Posterior cingulate gyrus (tissue), 11 donors: ENCODE data around the gene ZNF138.
A peak's percentile ranks its signal among the peaks of the same experiment; 100 is the strongest.
"Not testable (repeated sequence)": the region's sequence is repeated elsewhere in the genome, so short reads cannot be mapped to it uniquely, and the experiment has no call there.

ENCODE experiments used
- DNase-seq, 10 donors: peaks; one replicate each; pipeline versions ENCODE4 v3.0.0 to v3.0.0-alpha.2; 2020 to 2021; ENCODE audit warnings: mixed read lengths in 3 of 10
- intact Hi-C: fragments of 100-400 bp; cut with DNase I; formaldehyde crosslinking; loops from one replicate; pipeline ENCODE4 v1.15.1; 2023

ZNF138 gene

GRCh38 chr7:64835856-64836255 lies 41.6 kb downstream of the ZNF138 start:
- intact Hi-C loops, DNase-seq: not testable (repeated sequence)

- intact Hi-C loops, DNase-seq: not testable (repeated sequence)
Measured at GRCh38 chr7:64838051-64838450, 43.8 kb downstream of the ZNF138 start.

- no peak for DNase-seq
- intact Hi-C loops = no loop called here
Measured at GRCh38 chr7:64838691-64839090, 44.5 kb downstream of the ZNF138 start.

GRCh38 chr7:64839910-64840309 lies 45.7 kb downstream of the ZNF138 start:
- intact Hi-C loops = no loop called here
- DNase-seq = no peak

GRCh38 chr7:64849250-64849923 lies 55.2 kb downstream of the ZNF138 start:
- peak in 1 of 10 donors; percentile 28 for DNase-seq
- intact Hi-C loops = no loop called here

GRCh38 chr7:64849924-64850499 lies 55.8 kb downstream of the ZNF138 start:
- no peak for DNase-seq
- intact Hi-C loops = no loop called here

GRCh38 chr7:64853679-64854078 lies 59.5 kb downstream of the ZNF138 start:
- DNase-seq = no peak
- intact Hi-C loops = no loop called here

DNA sequence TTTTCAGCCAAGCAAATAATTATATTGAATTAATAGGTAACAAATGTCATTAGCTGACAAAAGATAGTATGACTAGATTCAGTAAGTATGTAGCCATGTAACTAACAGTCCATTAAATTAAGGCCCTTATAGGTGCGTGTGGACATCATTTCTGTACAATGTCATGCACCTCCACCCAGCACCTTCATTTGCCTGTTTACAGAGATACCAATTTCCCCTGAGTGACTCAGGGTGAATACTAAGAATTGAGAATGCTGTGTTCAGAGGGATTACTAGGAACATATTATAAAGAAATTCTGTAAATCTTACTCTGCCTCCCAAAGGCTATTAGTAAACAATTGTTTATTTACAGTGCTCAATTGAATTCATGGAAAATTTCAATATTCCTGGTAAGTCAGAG lies 60.7 kb downstream of the ZNF138 start:
- DNase-seq = no peak
- intact Hi-C loops = no loop called here

GRCh38 chr7:64863021-64863420 lies 68.8 kb downstream of the ZNF138 start:
- peak in 1 of 10 donors; percentile 66 for DNase-seq
- intact Hi-C loops = no loop called here

DNA sequence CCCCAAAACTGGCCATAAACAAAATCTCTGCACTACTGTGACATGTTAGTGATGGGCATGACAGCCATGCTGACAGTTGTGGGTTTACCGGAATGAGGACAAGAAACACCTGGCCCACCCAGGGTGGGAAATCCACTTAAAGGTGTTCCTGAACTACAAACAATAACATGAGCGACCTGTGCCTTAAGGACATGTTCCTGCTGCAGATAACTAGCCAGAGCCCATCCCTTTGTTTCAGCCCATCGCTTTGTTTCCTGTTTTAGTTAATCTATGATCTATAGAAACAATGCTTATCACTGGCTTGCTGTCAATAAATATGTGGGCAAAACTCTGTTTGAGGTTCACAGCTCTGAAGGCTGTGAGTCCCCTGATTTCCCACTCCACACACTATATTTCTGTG lies 69.3 kb downstream of the ZNF138 start:
- intact Hi-C loops, DNase-seq: not testable (repeated sequence)

DNA sequence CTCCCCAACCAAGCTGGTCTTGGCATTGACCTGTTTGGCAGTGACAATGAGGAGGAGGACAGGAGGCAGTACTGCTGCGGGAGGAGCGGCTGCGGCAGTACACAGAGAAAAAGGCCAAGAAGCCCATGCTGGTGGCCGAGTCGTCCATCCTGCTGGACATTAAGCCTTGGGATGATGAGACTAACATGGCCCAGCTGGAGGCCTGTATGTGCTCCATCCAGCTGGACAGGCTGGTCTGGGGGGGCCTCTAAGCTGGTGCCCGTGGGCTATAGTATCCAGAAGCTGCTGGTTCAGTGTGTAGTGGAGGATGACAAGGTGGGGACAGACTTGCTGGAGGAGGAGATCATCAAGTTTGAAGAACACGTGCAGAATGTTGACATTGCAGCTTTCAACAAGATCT lies 69.7 kb downstream of the ZNF138 start:
- intact Hi-C loops = no loop called here
- peak in 1 of 10 donors; percentile 72 for DNase-seq

DNA sequence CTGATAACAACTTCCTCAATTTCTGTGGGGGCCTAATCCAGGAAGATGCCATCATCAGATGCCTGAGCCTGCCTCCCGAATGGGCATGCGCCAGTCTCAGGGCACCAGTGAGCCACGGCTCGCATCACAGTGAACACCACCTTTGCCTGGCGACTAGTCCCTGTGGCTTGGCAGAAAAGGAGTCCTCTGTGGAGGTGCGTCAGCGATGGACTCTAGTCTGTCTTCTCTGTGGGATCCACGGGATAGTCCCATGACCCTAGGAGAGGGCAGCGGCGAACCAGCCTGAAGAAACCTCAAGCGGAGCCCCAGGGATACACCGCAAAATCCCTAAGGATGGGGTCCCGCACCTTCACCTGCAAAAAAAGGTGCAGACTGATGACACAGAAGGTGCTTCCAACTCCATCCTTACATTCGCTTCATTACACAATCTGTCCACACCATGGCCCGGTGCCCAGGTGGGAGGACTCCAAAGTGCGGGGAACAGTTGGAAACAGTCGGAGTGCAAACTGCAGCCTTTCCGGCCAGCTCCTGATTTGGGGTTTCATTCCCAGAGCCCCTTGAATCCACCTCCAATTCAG lies 73.7 kb downstream of the ZNF138 start:
- intact Hi-C loops = no loop called here
- DNase-seq = peak in 1 of 10 donors; percentile 70

DNA sequence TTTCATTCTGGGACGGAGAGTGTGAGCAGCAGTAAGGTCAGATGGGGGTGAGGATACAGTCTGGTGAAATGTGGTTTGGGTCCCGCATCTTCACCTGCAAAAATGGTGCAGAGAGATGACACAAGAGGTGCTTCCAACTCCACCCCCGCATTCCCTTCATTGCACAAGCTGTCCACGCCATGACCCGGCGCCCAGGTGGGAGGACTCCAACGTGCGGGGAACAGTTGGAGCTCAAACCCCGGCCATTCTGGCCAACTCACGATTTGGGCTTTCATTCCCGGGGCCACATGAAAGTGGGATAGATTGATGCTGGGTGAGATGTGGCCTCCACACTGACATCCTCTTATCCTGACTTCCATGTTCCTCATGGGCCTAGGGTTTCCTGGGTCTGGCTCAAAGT lies 74.3 kb downstream of the ZNF138 start:
- intact Hi-C loops = no loop called here
- DNase-seq = peak in 1 of 10 donors; percentile 67

DNA sequence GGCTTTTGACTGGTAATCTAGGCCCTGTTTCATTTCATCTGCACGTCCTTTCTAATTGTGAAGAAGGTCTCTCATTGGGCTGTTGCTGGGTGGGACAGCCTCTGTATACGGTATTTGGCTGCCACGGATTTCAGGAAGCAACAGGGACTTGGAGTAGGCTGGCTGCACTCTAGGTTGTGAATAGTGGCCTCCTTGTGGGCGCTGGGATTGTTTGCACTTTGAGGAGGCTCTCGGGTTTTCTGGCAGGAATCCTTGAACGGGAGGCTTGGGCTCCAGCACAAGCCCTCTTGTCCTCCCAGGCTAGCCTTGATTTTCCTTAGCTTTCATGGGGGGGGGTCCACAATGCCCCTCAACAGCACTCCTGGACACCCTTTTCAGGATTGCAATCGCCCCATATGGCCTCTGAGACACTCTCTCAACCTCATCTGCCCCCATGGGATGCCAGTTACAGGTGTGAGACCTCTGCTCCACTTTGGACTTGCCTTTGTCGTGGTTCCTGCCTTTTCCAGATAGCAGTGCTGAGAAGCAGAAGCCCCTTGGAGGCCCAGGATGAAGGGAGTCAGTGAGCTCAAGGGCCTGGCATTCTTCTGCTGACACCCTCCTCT lies 75.0 kb downstream of the ZNF138 start:
- peak in 1 of 10 donors; percentile 38 for DNase-seq
- intact Hi-C loops = no loop called here

GRCh38 chr7:64869912-64870562 lies 75.8 kb downstream of the ZNF138 start:
- peak in 1 of 10 donors; percentile 70 for DNase-seq
- intact Hi-C loops = no loop called here

DNA sequence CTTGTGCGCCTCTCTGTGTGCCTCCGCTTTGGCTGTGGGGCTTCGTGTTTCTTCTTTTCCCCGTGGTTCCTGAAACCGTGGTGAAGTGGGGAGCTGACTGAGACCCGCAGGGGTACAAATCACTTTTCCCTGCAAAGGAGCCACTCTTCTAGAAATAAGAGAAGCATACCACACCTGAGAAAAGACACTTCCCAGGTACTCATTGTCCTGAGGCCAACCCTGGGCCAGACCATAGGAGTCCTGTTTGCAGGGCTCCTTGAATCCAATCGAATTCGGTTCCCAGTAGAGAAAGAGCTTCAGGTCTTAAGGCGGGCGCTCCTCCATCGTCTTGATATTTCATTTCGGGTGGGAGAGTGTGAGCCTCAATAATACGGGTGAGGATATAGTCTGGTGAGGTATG lies 76.4 kb downstream of the ZNF138 start:
- DNase-seq = no peak
- intact Hi-C loops = no loop called here

- DNase-seq = no peak
- intact Hi-C loops = no loop called here
Measured at GRCh38 chr7:64871761-64872160, 77.5 kb downstream of the ZNF138 start.

GRCh38 chr7:64872351-64873154 lies 78.3 kb downstream of the ZNF138 start:
- peak in 2 of 10 donors; percentile 40 to 75 for DNase-seq
- intact Hi-C loops = no loop called here

DNA sequence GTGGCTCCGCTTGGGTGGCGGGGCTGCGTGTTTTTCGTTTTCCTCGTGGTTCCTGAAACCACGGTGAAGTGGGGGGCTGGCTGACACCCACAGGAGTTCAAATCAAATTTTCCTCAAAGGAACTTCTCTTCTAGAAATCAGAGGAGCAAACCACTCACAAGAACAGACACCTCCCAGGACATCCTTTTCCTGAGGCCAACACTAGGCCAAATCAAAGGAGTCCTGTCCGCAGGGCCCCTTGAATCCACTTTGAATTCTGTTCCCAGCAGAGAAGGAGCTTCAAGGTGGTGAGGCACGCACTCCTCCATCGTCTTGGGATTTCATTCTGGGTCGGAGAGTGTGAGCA lies 78.9 kb downstream of the ZNF138 start:
- DNase-seq = no peak
- intact Hi-C loops = no loop called here

- DNase-seq = no peak
- intact Hi-C loops = no loop called here
Measured at GRCh38 chr7:64873517-64873916, 79.3 kb downstream of the ZNF138 start.
